D721Med (cell line): ENCODE data around the gene SPAG8.

ENCODE experiments used
- DNase-seq: peaks from one replicate; pipeline ENCODE4 v3.0.0; 2011; ENCODE audit warnings: low spot score; ENCODE audit not compliant: insufficient read length
- FAIRE-seq: peaks from 2 replicates; lab custom pipeline; 2011; peaks lifted over from hg19 to GRCh38; lab: Jason Lieb, UNC
- TF ChIP-seq, protein P1 (sequence below): IDR thresholded peaks from 2 replicates; pipeline ENCODE4 v1.5.1; 2012; ENCODE audit warnings: mild to moderate bottlenecking, control low read depth; ENCODE audit not compliant: insufficient read depth; ENCODE audit errors: missing control alignments

Gene SPAG8

DNA sequence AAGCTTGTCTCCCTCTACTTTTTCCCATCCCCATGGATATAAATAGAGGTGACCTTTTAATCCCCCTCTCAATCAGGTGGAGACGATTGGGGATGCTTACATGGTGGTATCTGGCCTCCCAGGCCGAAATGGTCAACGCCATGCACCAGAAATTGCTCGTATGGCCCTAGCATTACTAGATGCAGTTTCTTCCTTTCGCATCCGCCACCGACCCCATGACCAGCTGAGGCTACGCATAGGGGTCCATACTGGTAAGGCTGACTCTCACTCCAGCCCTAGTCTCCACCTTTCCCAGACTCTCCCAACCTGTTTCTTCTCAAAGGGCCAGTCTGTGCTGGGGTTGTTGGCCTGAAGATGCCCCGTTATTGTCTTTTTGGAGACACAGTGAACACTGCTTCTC, 3.6 kb downstream of the SPAG8 start:
- DNase-seq (no peak), FAIRE-seq (no peak)
- TF ChIP-seq, protein P1, sequence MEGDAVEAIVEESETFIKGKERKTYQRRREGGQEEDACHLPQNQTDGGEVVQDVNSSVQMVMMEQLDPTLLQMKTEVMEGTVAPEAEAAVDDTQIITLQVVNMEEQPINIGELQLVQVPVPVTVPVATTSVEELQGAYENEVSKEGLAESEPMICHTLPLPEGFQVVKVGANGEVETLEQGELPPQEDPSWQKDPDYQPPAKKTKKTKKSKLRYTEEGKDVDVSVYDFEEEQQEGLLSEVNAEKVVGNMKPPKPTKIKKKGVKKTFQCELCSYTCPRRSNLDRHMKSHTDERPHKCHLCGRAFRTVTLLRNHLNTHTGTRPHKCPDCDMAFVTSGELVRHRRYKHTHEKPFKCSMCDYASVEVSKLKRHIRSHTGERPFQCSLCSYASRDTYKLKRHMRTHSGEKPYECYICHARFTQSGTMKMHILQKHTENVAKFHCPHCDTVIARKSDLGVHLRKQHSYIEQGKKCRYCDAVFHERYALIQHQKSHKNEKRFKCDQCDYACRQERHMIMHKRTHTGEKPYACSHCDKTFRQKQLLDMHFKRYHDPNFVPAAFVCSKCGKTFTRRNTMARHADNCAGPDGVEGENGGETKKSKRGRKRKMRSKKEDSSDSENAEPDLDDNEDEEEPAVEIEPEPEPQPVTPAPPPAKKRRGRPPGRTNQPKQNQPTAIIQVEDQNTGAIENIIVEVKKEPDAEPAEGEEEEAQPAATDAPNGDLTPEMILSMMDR = no peak

- no peak for FAIRE-seq
- TF ChIP-seq, protein P1 = no peak
- no peak for DNase-seq
Measured at GRCh38 chr9:35806101-35806500, 6.0 kb downstream of the SPAG8 start.

- DNase-seq (no peak), FAIRE-seq (no peak)
- TF ChIP-seq, protein P1 = no peak
Measured at GRCh38 chr9:35801328-35802128, 10.5 kb downstream of the SPAG8 start.

GRCh38 chr9:35800530-35800929, 11.5 kb downstream of the SPAG8 start:
- TF ChIP-seq, protein P1 = no peak
- DNase-seq = no peak
- FAIRE-seq = no peak

- TF ChIP-seq, protein P1 = no peak
- FAIRE-seq = no peak
- DNase-seq = no peak
Measured at GRCh38 chr9:35798658-35799374, 13.2 kb downstream of the SPAG8 start.

DNA sequence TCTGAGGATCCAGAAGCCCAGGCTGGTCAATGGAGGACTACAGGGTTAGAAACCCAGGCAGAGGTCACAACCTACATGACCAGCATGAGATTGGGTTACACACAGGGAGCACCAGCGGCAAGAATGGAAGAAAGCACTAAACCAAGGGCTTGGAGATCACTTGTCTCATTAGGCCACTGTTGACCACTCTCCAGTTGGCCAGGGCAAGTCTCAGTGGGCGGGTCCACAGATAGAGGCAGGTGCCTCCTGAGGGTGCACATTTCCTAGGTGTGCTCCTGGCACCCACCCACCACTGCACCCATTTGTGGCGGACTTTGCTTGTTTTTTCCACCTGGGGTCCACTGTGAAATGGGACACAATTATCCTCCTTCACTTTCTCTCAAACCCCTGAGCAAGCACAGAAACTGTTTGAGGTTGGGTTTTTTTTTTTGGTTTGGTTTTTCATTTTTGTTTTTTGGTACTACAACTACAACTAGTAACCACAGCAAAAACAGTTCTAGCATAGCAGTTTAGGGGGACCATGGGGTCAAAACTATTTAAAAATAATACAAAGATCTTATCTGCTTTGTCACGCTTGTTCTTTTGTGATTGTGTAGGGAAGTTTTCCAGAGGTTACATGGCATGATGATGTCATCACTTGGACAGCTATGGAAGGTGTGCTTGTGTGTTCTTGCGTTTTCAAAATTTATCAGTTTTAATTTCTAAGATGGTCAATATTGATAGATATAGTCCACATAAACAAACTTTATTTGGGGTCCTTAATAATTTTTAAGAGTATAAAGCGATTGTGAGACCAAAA, 14.6 kb downstream of the SPAG8 start:
- TF ChIP-seq, protein P1 = no peak
- no peak for FAIRE-seq

More for the DNA sequence above, 14.6 kb downstream of the SPAG8 start:
- DNase-seq = no peak
